HepG2 (cell line): Measurements from ENCODE around the gene TMEM204.

Source experiments
- POLR2AphosphoS5 ChIP-seq: IDR thresholded peaks from 2 replicates; pipeline ENCODE4 v1.6.1; 2012; ENCODE audit warnings: low read depth, low read length
- RFXANK ChIP-seq: IDR thresholded peaks from 2 replicates; pipeline ENCODE4 v1.6.1; 2016
- TP53 ChIP-seq: sonication (generic); formaldehyde crosslinking; conservative IDR thresholded peaks from 2 replicates; pipeline ENCODE4 v1.4.0; 2020; ENCODE audit warnings: missing genetic modification reagents
- U2AF1 ChIP-seq: fragments of 200-400 bp; formaldehyde crosslinking; optimal IDR thresholded peaks from 2 replicates; pipeline ENCODE3; 2017; ENCODE audit warnings: mild to moderate bottlenecking, low read depth, low read length
- ZC3H4 ChIP-seq: sonication (generic); formaldehyde crosslinking; IDR thresholded peaks from 2 replicates; pipeline ENCODE4 v1.4.0; 2020; ENCODE audit warnings: missing genetic modification reagents, borderline replicate concordance
- TF ChIP-seq, protein P1 (sequence below): sonication (generic); formaldehyde crosslinking; IDR thresholded peaks from 2 replicates; pipeline ENCODE4 v1.5.0; 2020; ENCODE audit warnings: mild to moderate bottlenecking, missing genetic modification reagents, moderate library complexity

DNA sequence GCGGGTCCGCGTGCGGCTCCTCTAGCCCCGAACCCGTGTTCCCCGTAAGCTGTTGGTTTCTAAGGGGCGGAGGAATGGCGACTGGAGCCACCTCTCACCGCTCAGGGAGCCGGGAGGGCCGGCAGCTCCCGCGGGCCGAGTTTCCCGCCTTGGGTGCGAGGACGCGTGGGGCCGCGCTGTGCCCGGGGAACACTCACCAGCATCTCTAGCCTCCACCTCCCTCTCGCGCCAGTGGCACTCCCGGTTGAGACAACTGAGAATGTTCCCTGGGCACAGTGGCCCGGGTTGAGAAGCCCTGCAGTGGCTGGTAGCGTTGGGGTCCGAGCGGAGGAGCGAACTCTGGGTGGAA, 39.7 kb upstream of the TMEM204 start:
- TF ChIP-seq ZC3H4 (CRISPR knock-in tag), result no peak
- TF ChIP-seq, protein P1, sequence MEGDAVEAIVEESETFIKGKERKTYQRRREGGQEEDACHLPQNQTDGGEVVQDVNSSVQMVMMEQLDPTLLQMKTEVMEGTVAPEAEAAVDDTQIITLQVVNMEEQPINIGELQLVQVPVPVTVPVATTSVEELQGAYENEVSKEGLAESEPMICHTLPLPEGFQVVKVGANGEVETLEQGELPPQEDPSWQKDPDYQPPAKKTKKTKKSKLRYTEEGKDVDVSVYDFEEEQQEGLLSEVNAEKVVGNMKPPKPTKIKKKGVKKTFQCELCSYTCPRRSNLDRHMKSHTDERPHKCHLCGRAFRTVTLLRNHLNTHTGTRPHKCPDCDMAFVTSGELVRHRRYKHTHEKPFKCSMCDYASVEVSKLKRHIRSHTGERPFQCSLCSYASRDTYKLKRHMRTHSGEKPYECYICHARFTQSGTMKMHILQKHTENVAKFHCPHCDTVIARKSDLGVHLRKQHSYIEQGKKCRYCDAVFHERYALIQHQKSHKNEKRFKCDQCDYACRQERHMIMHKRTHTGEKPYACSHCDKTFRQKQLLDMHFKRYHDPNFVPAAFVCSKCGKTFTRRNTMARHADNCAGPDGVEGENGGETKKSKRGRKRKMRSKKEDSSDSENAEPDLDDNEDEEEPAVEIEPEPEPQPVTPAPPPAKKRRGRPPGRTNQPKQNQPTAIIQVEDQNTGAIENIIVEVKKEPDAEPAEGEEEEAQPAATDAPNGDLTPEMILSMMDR (CRISPR knock-in tag), result no peak
- no peak for TF ChIP-seq U2AF1
- TF ChIP-seq POLR2AphosphoS5, result no peak
- TF ChIP-seq TP53, result no peak
- TF ChIP-seq RFXANK (CRISPR knock-in tag), result no peak
